WERI-Rb-1 (cell line): ENCODE results near the gene ZNF606.
A peak's percentile ranks its signal among the peaks of the same experiment; 100 is the strongest.

Experiments used
- DNase-seq: peaks from one replicate; pipeline ENCODE4 v3.0.0-alpha.2; 2020
- H3K27ac ChIP-seq: fragments of 250-450 bp; sonication (Bioruptor Pico); 2 replicates; pipeline ENCODE4 v1.5.1; 2020; ENCODE audit warnings: mild to moderate bottlenecking, moderate library complexity
- H3K27me3 ChIP-seq: fragments of 250-450 bp; sonication (Bioruptor Pico); 2 replicates; pipeline ENCODE4 v1.5.1; 2021; ENCODE audit warnings: mild to moderate bottlenecking, low read depth, moderate library complexity; ENCODE audit not compliant: insufficient read depth, severe bottlenecking
- H3K36me3 ChIP-seq: fragments of 250-450 bp; sonication (Bioruptor Pico); 2 replicates; pipeline ENCODE4 v1.5.1; 2020; ENCODE audit warnings: mild to moderate bottlenecking, moderate library complexity
- H3K4me3 ChIP-seq: 2 replicates; pipeline ENCODE4 v1.5.1; 2011; ENCODE audit warnings: low read depth, mild to moderate bottlenecking, control low read depth, low read length
- H3K9me3 ChIP-seq: fragments of 250-450 bp; sonication (Bioruptor Pico); 2 replicates; pipeline ENCODE4 v1.5.1; 2021; ENCODE audit warnings: mild to moderate bottlenecking, moderate library complexity; ENCODE audit not compliant: severe bottlenecking
- TF ChIP-seq, protein P1 (sequence below): IDR thresholded peaks from 2 replicates; pipeline ENCODE4 v1.5.1; 2011; ENCODE audit warnings: low read depth, mild to moderate bottlenecking, control low read depth, inconsistent platforms, low read length

ZNF606 gene

GRCh38 chr19:58022283-58022660 is 19.7 kb upstream of the ZNF606 start:
- H3K27ac ChIP-seq, result peak overlapping the region; percentile 45; the same call in 1 of the 2 replicates
- TF ChIP-seq, protein P1, sequence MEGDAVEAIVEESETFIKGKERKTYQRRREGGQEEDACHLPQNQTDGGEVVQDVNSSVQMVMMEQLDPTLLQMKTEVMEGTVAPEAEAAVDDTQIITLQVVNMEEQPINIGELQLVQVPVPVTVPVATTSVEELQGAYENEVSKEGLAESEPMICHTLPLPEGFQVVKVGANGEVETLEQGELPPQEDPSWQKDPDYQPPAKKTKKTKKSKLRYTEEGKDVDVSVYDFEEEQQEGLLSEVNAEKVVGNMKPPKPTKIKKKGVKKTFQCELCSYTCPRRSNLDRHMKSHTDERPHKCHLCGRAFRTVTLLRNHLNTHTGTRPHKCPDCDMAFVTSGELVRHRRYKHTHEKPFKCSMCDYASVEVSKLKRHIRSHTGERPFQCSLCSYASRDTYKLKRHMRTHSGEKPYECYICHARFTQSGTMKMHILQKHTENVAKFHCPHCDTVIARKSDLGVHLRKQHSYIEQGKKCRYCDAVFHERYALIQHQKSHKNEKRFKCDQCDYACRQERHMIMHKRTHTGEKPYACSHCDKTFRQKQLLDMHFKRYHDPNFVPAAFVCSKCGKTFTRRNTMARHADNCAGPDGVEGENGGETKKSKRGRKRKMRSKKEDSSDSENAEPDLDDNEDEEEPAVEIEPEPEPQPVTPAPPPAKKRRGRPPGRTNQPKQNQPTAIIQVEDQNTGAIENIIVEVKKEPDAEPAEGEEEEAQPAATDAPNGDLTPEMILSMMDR, result no peak
- no peaks in the 10 kb centered on the region for H3K36me3 ChIP-seq
- H3K27me3 ChIP-seq, result no peaks in the 10 kb centered on the region
- DNase-seq, result no peak
- no peak overlapping the region for H3K4me3 ChIP-seq
- H3K9me3 ChIP-seq, result peaks cover 2% of the 10 kb centered on the region

DNA sequence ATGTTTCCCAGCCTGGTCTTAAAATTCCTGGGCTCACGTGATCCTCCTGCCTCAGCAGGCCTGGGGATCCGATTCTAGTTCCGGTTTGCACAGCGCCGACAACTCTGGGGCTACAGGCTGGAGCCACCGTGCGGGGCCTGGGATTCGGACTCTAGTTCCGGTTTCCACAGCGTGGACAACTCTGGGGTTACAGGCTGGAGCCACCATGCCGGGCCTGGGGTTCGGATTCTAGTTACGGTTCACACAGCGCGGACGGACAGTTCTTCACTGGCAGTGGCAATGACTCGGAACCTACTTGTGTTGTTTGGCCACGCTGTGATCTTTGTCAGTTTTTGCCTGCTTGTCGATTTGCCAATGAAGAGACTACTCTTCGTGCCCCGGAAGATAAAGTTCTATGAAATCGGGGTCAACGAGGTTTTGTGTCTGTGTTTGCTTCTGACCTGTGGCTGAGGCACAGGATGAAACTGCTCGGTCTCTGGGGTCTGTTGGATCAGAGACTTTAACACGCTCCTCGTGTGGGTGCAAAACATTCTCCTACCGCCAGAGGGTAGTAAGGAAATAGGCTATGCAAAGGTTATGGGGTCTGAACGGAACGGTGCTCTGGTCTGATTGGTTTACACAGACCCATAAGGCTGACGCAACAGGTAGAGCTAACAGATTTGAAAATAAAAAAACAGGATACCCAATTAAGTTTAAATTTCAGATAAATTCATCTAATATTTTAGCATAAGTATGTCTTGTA is 19.1 kb upstream of the ZNF606 start:
- Histone ChIP-seq H3K27ac (peak overlapping the region; percentile 45; the same call in 1 of the 2 replicates), H3K4me3 (no peak overlapping the region), H3K36me3 (no peaks in the 10 kb centered on the region), H3K9me3 (peaks cover 2% of the 10 kb centered on the region), H3K27me3 (no peaks in the 10 kb centered on the region)
- TF ChIP-seq, protein P1, result peak; percentile 66
- peak; percentile 84 for DNase-seq

GRCh38 chr19:58020129-58020528 is 17.5 kb upstream of the ZNF606 start:
- Histone ChIP-seq H3K27me3 (no peaks in the 10 kb centered on the region), H3K9me3 (peaks cover 2% of the 10 kb centered on the region), H3K4me3 (no peak overlapping the region), H3K27ac (no peak overlapping the region), H3K36me3 (no peaks in the 10 kb centered on the region)
- DNase-seq, result no peak
- TF ChIP-seq, protein P1, result no peak

DNA sequence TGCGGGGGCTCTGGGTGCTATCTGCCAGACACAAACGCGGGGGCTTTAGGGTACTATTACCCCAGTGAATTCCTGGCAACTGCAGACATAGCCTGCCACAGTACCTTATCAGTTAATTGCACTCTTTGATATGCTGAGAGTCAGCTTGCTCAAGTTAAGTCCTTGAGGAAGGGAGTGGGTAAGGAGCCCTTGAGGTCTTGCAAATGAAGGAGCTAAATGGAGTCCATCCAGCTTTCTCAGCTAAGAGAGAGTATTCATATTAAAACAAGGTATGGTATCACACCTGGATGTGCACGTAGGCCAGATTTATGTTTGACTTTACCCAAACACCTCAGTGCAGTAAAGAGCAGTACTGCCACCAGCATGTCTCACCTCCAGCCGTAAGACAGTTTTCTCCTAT is 11.5 kb upstream of the ZNF606 start:
- H3K36me3 ChIP-seq, result no peaks in the 10 kb centered on the region
- no peaks in the 10 kb centered on the region for H3K27me3 ChIP-seq
- H3K27ac ChIP-seq, result no peak overlapping the region
- TF ChIP-seq, protein P1, result no peak
- H3K4me3 ChIP-seq, result no peak overlapping the region
- no peaks in the 10 kb centered on the region for H3K9me3 ChIP-seq
- no peak for DNase-seq

- DNase-seq, result no peak
- TF ChIP-seq, protein P1, result no peak
- Histone ChIP-seq H3K36me3 (peaks cover 21% of the 10 kb centered on the region), H3K27ac (peak overlapping the region; percentile 90; the same call in 1 of the 2 replicates), H3K9me3 (no peaks in the 10 kb centered on the region), H3K27me3 (no peaks in the 10 kb centered on the region), H3K4me3 (peak overlapping the region; percentile 85)
Measured at GRCh38 chr19:58010507-58010906, 7.9 kb upstream of the ZNF606 start.
